K562 (cell line): ENCODE measurements around the gene CLIC1. TPM values are rescaled to one million over a fixed set of nuclear protein-coding genes. Genes with fewer than 3 reads are reported as not detected.

ENCODE experiments used
- BHLHE40 ChIP-seq: IDR thresholded peaks from 2 replicates; pipeline ENCODE4 v1.6.1; 2011; ENCODE audit warnings: low read length, improper control_type of control experiment
- CHD1 ChIP-seq: fragments of 200-600 bp; sonication (generic); IDR thresholded peaks from one replicate; pipeline ENCODE4 v1.6.1; 2012; ENCODE audit warnings: mild to moderate bottlenecking, moderate library complexity, low read length, inconsistent platforms
- DEAF1 ChIP-seq: fragments of 450-650 bp; formaldehyde crosslinking; IDR thresholded peaks from 2 replicates; pipeline ENCODE4 v1.4.0; 2020; ENCODE audit warnings: mild to moderate bottlenecking, moderate library complexity
- KDM5B ChIP-seq: fragments of 200-600 bp; sonication (generic); IDR thresholded peaks from 2 replicates; pipeline ENCODE4 v1.6.1; 2012; ENCODE audit warnings: low read depth, mild to moderate bottlenecking, moderate library complexity, low read length, control low read depth, inconsistent platforms; ENCODE audit not compliant: insufficient replicate concordance
- KLF13 ChIP-seq: fragments of 450-650 bp; IDR thresholded peaks from 2 replicates; pipeline ENCODE4 v1.6.1; 2016; ENCODE audit warnings: missing genetic modification characterization, low read depth, mild to moderate bottlenecking, missing compliant biosample characterization, moderate library complexity, borderline replicate concordance
- LEF1 ChIP-seq: fragments of 450-650 bp; IDR thresholded peaks from 2 replicates; pipeline ENCODE4 v1.6.1; 2016; ENCODE audit warnings: mild to moderate bottlenecking
- MTA3 ChIP-seq: fragments of 450-650 bp; formaldehyde crosslinking; IDR thresholded peaks from 2 replicates; pipeline ENCODE4 v1.6.1; 2017; ENCODE audit warnings: mild to moderate bottlenecking, borderline replicate concordance
- NR4A1 ChIP-seq, 2 experiments: fragments of 250-450 bp in 1 of 2; fragments of 450-650 bp in 1 of 2; sonication (Bioruptor Pico) in 1 of 2; IDR thresholded peaks; 2 replicates each; pipeline versions ENCODE4 v1.4.0 to v1.6.1; 2016 to 2020; ENCODE audit warnings: mild to moderate bottlenecking in 2 of 2, missing compliant biosample characterization in 1 of 2, missing genetic modification characterization in 1 of 2, moderate library complexity in 1 of 2
- NUFIP1 ChIP-seq: fragments of 450-650 bp; IDR thresholded peaks from 2 replicates; pipeline ENCODE4 v1.6.1; 2018; ENCODE audit not compliant: partially characterized antibody
- POLR2B ChIP-seq: fragments of 450-650 bp; IDR thresholded peaks from 2 replicates; pipeline ENCODE4 v1.6.1; 2018; ENCODE audit warnings: low read depth; ENCODE audit not compliant: partially characterized antibody
- TBL1XR1 ChIP-seq, 2 experiments: IDR thresholded peaks; 2 replicates each; pipeline ENCODE4 v1.6.1; 2012; ENCODE audit warnings: improper control_type of control experiment in 2 of 2, low read length in 2 of 2, mild to moderate bottlenecking in 1 of 2
- TCF3 ChIP-seq: sonication (generic); formaldehyde crosslinking; IDR thresholded peaks from 2 replicates; pipeline ENCODE4 v1.4.0; 2020; ENCODE audit warnings: mild to moderate bottlenecking, missing genetic modification reagents
- THAP12 ChIP-seq: fragments of 250-450 bp; sonication (Bioruptor Pico); IDR thresholded peaks from 2 replicates; pipeline ENCODE4 v1.9.0; 2021; ENCODE audit warnings: mild to moderate bottlenecking, inconsistent platforms
- ZNF408 ChIP-seq: fragments of 250-450 bp; sonication (Bioruptor Pico); IDR thresholded peaks from 2 replicates; pipeline ENCODE4 v1.4.0; 2020; ENCODE audit warnings: low read depth, mild to moderate bottlenecking, moderate library complexity
- ZNF655 ChIP-seq: fragments of 250-450 bp; sonication (Bioruptor Pico); IDR thresholded peaks from 2 replicates; pipeline ENCODE4 v1.5.0; 2021
- ZNF764 ChIP-seq: fragments of 250-450 bp; sonication (Bioruptor Pico); IDR thresholded peaks from 2 replicates; pipeline ENCODE4 v1.4.0; 2020; ENCODE audit warnings: low read depth, mild to moderate bottlenecking, moderate library complexity
- polyA plus RNA-seq, 8 experiments: library from polyadenylated mRNA; depleted of rRNA in 4 of 8; stranded (reverse) in 5 of 8; unstranded in 3 of 8; fragments of >200 nt; fragmentation: Nextera tagmentation in 2 of 8; fragmentation: Illumina TruSeq in 1 of 8; extraction: Ambion mirVana in 2 of 8; extraction: Trizol in 1 of 8; gene quantifications; 2 replicates each; pipeline versions ENCODE4 v1.2.1 to v1.2.3, GENCODE V29; 2011 to 2014; ENCODE audit warnings: inconsistent platforms in 1 of 8, missing spikeins in 1 of 8
- total RNA-seq, 7 experiments: library from RNA; depleted of rRNA in 6 of 7; stranded (reverse); fragments of >200 nt in 6 of 7; fragmentation: Illumina TruSeq in 2 of 7; extraction: Trizol in 2 of 7; gene quantifications; 2 replicates each; pipeline versions ENCODE4 v1.2.1 to v1.2.3, GENCODE V29; 2011 to 2021; ENCODE audit warnings: low replicate concordance in 1 of 7
- TF ChIP-seq, protein P1 (sequence below): fragments of 450-650 bp; IDR thresholded peaks from 2 replicates; pipeline ENCODE4 v1.6.1; 2016; ENCODE audit warnings: missing biosample characterization, missing genetic modification characterization
- TF ChIP-seq, protein P2 (sequence below): sonication (generic); formaldehyde crosslinking; IDR thresholded peaks from 2 replicates; pipeline ENCODE4 v1.5.0; 2020; ENCODE audit warnings: missing genetic modification reagents
- TF ChIP-seq, protein P3 (sequence below): sonication (generic); formaldehyde crosslinking; IDR thresholded peaks from 2 replicates; pipeline ENCODE4 v1.8.0; 2022; ENCODE audit warnings: missing genetic modification reagents, mild to moderate bottlenecking, borderline replicate concordance

CLIC1 gene
- total and polyA plus RNA-seq, 9 of the 15 experiments (the other 6 are each of a cell fraction or from before 2014, with no cell fraction given) = 1,267 to 2,419 (median 1,808) TPM

GRCh38 chr6:31769684-31770371, 33.5 kb upstream of the CLIC1 start (continued):
- no peak for TF ChIP-seq ZNF408 (CRISPR knock-in tag)
- TF ChIP-seq THAP12 (CRISPR knock-in tag) = no peak
- peak; percentile 99 for TF ChIP-seq DEAF1 (CRISPR knock-in tag)
- TF ChIP-seq LEF1 = no peak
- 0 out of 2 replicates have a peak, but pooled peaks have one; percentile 64 for TF ChIP-seq BHLHE40
- peak; percentile 93; the same call in 1 of the 2 replicates for TF ChIP-seq NR4A1 (CRISPR knock-in tag; IDR thresholded peaks at IDR 0.05)
- TF ChIP-seq NR4A1 (tag; IDR thresholded peaks at IDR 0.05) = 0 out of 2 replicates have a peak, but pooled peaks have one; percentile 30
- peak; percentile 66 to 76; a peak in 2 of 4 replicates for TF ChIP-seq TBL1XR1 (IDR thresholded peaks at IDR 0.05; ENCODE audit: low read length in 2 of 2)
- TF ChIP-seq KDM5B = no peak
- TF ChIP-seq ZNF655 = no peak
- TF ChIP-seq CHD1 = no peak
- TF ChIP-seq KLF13 (tag) = peak; percentile 79
- no peak for TF ChIP-seq POLR2B
- TF ChIP-seq, protein P1, sequence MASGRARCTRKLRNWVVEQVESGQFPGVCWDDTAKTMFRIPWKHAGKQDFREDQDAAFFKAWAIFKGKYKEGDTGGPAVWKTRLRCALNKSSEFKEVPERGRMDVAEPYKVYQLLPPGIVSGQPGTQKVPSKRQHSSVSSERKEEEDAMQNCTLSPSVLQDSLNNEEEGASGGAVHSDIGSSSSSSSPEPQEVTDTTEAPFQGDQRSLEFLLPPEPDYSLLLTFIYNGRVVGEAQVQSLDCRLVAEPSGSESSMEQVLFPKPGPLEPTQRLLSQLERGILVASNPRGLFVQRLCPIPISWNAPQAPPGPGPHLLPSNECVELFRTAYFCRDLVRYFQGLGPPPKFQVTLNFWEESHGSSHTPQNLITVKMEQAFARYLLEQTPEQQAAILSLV (tag) = no peak
- TF ChIP-seq, protein P2, sequence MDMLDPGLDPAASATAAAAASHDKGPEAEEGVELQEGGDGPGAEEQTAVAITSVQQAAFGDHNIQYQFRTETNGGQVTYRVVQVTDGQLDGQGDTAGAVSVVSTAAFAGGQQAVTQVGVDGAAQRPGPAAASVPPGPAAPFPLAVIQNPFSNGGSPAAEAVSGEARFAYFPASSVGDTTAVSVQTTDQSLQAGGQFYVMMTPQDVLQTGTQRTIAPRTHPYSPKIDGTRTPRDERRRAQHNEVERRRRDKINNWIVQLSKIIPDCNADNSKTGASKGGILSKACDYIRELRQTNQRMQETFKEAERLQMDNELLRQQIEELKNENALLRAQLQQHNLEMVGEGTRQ (CRISPR knock-in tag) = no peak
- TF ChIP-seq, protein P3, sequence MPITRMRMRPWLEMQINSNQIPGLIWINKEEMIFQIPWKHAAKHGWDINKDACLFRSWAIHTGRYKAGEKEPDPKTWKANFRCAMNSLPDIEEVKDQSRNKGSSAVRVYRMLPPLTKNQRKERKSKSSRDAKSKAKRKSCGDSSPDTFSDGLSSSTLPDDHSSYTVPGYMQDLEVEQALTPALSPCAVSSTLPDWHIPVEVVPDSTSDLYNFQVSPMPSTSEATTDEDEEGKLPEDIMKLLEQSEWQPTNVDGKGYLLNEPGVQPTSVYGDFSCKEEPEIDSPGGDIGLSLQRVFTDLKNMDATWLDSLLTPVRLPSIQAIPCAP (CRISPR knock-in tag) = no peak
- TF ChIP-seq TCF3 (CRISPR knock-in tag) = no peak; the same call in 1 of the 2 replicates
- peak; percentile 97 for TF ChIP-seq MTA3
- peak; percentile 54 for TF ChIP-seq NUFIP1
- no peak for TF ChIP-seq ZNF764 (CRISPR knock-in tag)
